SK-N-SH (cell line): ENCODE measurements around the gene VMAC.

Source experiments
- CTCF ChIP-seq: fragments of 200-600 bp; sonication (generic); IDR thresholded peaks from 2 replicates; pipeline ENCODE4 v1.6.1; 2017; ENCODE audit warnings: antibody characterized with exemption, mild to moderate bottlenecking, moderate library complexity
- ELF1 ChIP-seq: IDR thresholded peaks from 2 replicates; pipeline ENCODE4 v1.4.0; 2012
- GABPA ChIP-seq: IDR thresholded peaks from 2 replicates; pipeline ENCODE4 v1.4.0; 2012; ENCODE audit warnings: low read depth, mild to moderate bottlenecking
- JUND ChIP-seq: IDR thresholded peaks from 2 replicates; pipeline ENCODE4 v1.4.0; 2012
- NFIC ChIP-seq: IDR thresholded peaks from 2 replicates; pipeline ENCODE4 v1.4.0; 2012; ENCODE audit warnings: borderline replicate concordance
- RAD21 ChIP-seq: IDR thresholded peaks from 2 replicates; pipeline ENCODE4 v1.6.1; 2012; ENCODE audit warnings: mild to moderate bottlenecking, low read length
- REST ChIP-seq: IDR thresholded peaks from 2 replicates; pipeline ENCODE4 v1.6.1; 2012; ENCODE audit warnings: mild to moderate bottlenecking, low read depth, low read length, moderate library complexity
- TCF12 ChIP-seq: IDR thresholded peaks from 2 replicates; pipeline ENCODE4 v1.4.0; 2012
- TEAD4 ChIP-seq: IDR thresholded peaks from 2 replicates; pipeline ENCODE4 v1.4.0; 2012; ENCODE audit warnings: mild to moderate bottlenecking, borderline replicate concordance; ENCODE audit not compliant: insufficient read depth
- USF2 ChIP-seq: fragments of 150-350 bp; IDR thresholded peaks from 2 replicates; pipeline ENCODE4 v1.6.1; 2017; ENCODE audit warnings: antibody characterized with exemption, low read length, low read depth, borderline replicate concordance
- TF ChIP-seq, protein P1 (sequence below): IDR thresholded peaks from 2 replicates; pipeline ENCODE4 v1.4.0; 2012; ENCODE audit warnings: low read depth
- TF ChIP-seq, protein P2 (sequence below): IDR thresholded peaks from 2 replicates; pipeline ENCODE4 v1.4.0; 2012; ENCODE audit warnings: low read depth, borderline replicate concordance
- TF ChIP-seq, protein P3 (sequence below): IDR thresholded peaks from 2 replicates; pipeline ENCODE4 v1.4.0; 2012; ENCODE audit warnings: low read depth, borderline replicate concordance

- TF ChIP-seq USF2 (no peak), CTCF (no peak), NFIC (no peak), TEAD4 (no peak), JUND (no peak), ELF1 (no peak), GABPA (no peak), RAD21 (no peak), TCF12 (no peak), REST (no peak)
- TF ChIP-seq, protein P1, sequence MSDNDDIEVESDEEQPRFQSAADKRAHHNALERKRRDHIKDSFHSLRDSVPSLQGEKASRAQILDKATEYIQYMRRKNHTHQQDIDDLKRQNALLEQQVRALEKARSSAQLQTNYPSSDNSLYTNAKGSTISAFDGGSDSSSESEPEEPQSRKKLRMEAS = no peak
- TF ChIP-seq, protein P2, sequence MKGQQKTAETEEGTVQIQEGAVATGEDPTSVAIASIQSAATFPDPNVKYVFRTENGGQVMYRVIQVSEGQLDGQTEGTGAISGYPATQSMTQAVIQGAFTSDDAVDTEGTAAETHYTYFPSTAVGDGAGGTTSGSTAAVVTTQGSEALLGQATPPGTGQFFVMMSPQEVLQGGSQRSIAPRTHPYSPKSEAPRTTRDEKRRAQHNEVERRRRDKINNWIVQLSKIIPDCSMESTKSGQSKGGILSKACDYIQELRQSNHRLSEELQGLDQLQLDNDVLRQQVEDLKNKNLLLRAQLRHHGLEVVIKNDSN = no peak
- TF ChIP-seq, protein P3, sequence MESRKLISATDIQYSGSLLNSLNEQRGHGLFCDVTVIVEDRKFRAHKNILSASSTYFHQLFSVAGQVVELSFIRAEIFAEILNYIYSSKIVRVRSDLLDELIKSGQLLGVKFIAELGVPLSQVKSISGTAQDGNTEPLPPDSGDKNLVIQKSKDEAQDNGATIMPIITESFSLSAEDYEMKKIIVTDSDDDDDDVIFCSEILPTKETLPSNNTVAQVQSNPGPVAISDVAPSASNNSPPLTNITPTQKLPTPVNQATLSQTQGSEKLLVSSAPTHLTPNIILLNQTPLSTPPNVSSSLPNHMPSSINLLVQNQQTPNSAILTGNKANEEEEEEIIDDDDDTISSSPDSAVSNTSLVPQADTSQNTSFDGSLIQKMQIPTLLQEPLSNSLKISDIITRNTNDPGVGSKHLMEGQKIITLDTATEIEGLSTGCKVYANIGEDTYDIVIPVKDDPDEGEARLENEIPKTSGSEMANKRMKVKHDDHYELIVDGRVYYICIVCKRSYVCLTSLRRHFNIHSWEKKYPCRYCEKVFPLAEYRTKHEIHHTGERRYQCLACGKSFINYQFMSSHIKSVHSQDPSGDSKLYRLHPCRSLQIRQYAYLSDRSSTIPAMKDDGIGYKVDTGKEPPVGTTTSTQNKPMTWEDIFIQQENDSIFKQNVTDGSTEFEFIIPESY = no peak
Observed at GRCh38 chr19:5929179-5929578, 24.5 kb downstream of the VMAC start.
